HEK293 (cell line): Measurements from ENCODE around the gene RAB11FIP3.

Experiments
- CTCF ChIA-PET: fragments of 350-600 bp; formaldehyde crosslinking; extraction: SDS; loops from one replicate; lab custom pipeline; 2021; ENCODE audit warnings: antibody characterized with exemption; lab: Yijun Ruan, JAX
- POLR2A ChIA-PET: fragments of 300-600 bp; formaldehyde crosslinking; extraction: SDS; loops from one replicate; lab custom pipeline; 2020; ENCODE audit warnings: antibody characterized with exemption, inconsistent platforms; lab: Yijun Ruan, JAX
- H3K27ac ChIP-seq: fragments of 200-500 bp; sonication (Bioruptor generic); 2 replicates; pipeline ENCODE4 v1.5.1; 2014; ENCODE audit warnings: low read depth, low read length, control low read depth, inconsistent platforms; ENCODE audit errors: extremely low read depth
- H3K36me3 ChIP-seq, 2 experiments: fragments of 200-500 bp in 1 of 2; sonication (Bioruptor generic) in 1 of 2; 1 replicate in 1 of 2; 2 replicates in 1 of 2; pipeline ENCODE4 v1.5.1; 2014 to 2017; ENCODE audit warnings: inconsistent platforms in 2 of 2, low read length in 2 of 2; ENCODE audit not compliant: control insufficient read depth in 2 of 2, insufficient read depth in 1 of 2
- H3K4me1 ChIP-seq: fragments of 200-500 bp; sonication (Bioruptor generic); 2 replicates; pipeline ENCODE4 v1.5.1; 2014; ENCODE audit warnings: mild to moderate bottlenecking, low read length, inconsistent platforms; ENCODE audit not compliant: control insufficient read depth, insufficient read depth
- H3K4me3 ChIP-seq: 2 replicates; pipeline ENCODE4 v1.5.1; 2011; ENCODE audit warnings: low read depth, mild to moderate bottlenecking, control low read depth, low read length, moderate library complexity
- H3K9me3 ChIP-seq: fragments of 200-500 bp; sonication (Bioruptor generic); 2 replicates; pipeline ENCODE4 v1.5.1; 2014; ENCODE audit warnings: low read depth, low read length, inconsistent platforms; ENCODE audit not compliant: control insufficient read depth, insufficient read depth
- GLI2 ChIP-seq: fragments of 450-650 bp; formaldehyde crosslinking; IDR thresholded peaks from 2 replicates; pipeline ENCODE4; 2017; ENCODE audit warnings: missing biosample characterization, missing genetic modification characterization, low read depth, borderline replicate concordance
- TCF7L2 ChIP-seq: IDR thresholded peaks from 2 replicates; pipeline ENCODE4 v1.6.1; 2011; ENCODE audit warnings: low read depth, mild to moderate bottlenecking, inconsistent platforms, low read length, moderate library complexity, borderline replicate concordance
- TRIM28 ChIP-seq: IDR thresholded peaks from 2 replicates; pipeline ENCODE4 v1.6.1; 2011; ENCODE audit warnings: low read length, control low read depth, borderline replicate concordance
- ZBTB21 ChIP-seq: fragments of 450-650 bp; formaldehyde crosslinking; IDR thresholded peaks from 2 replicates; pipeline ENCODE4 v1.5.1; 2017; ENCODE audit warnings: missing biosample characterization, missing genetic modification characterization
- ZBTB7A ChIP-seq: fragments of 450-650 bp; formaldehyde crosslinking; IDR thresholded peaks from 2 replicates; pipeline ENCODE4 v1.5.1; 2016; ENCODE audit warnings: low read depth, missing biosample characterization, missing genetic modification characterization
- ZNF184 ChIP-seq: fragments of 450-650 bp; IDR thresholded peaks from 2 replicates; pipeline ENCODE4 v1.5.1; 2018; ENCODE audit warnings: missing biosample characterization, mild to moderate bottlenecking, missing genetic modification characterization
- ZNF473 ChIP-seq: fragments of 450-650 bp; formaldehyde crosslinking; IDR thresholded peaks from 2 replicates; pipeline ENCODE4 v1.5.1; 2017; ENCODE audit warnings: missing biosample characterization, missing genetic modification characterization
- ZNF707 ChIP-seq: fragments of 450-650 bp; formaldehyde crosslinking; IDR thresholded peaks from 2 replicates; pipeline ENCODE4 v1.5.1; 2016; ENCODE audit warnings: missing biosample characterization, missing genetic modification characterization
- ZNF830 ChIP-seq: fragments of 450-650 bp; IDR thresholded peaks from 2 replicates; pipeline ENCODE4 v1.5.0; 2018; ENCODE audit warnings: missing biosample characterization, missing genetic modification characterization, low read depth, mild to moderate bottlenecking, moderate library complexity
- TF ChIP-seq, protein P1 (sequence below): fragments of 450-650 bp; formaldehyde crosslinking; optimal IDR thresholded peaks from 2 replicates; pipeline ENCODE3; 2016; ENCODE audit warnings: missing biosample characterization, mild to moderate bottlenecking, missing genetic modification characterization
- TF ChIP-seq, protein P2 (sequence below): fragments of 450-650 bp; formaldehyde crosslinking; IDR thresholded peaks from 2 replicates; pipeline ENCODE4 v1.5.1; 2017; ENCODE audit warnings: missing biosample characterization, missing genetic modification characterization
- TF ChIP-seq, protein P3 (sequence below): fragments of 450-650 bp; formaldehyde crosslinking; IDR thresholded peaks from 2 replicates; pipeline ENCODE4 v1.5.1; 2016; ENCODE audit warnings: missing biosample characterization, missing genetic modification characterization, borderline replicate concordance
- TF ChIP-seq, protein P4 (sequence below): fragments of 450-650 bp; IDR thresholded peaks from 2 replicates; pipeline ENCODE4 v1.5.1; 2018; ENCODE audit warnings: missing biosample characterization, missing genetic modification characterization
- TF ChIP-seq, protein P5 (sequence below): fragments of 450-650 bp; formaldehyde crosslinking; IDR thresholded peaks from 2 replicates; pipeline ENCODE4 v1.5.1; 2017; ENCODE audit warnings: missing biosample characterization, missing genetic modification characterization
- TF ChIP-seq, protein P6 (sequence below): fragments of 450-650 bp; formaldehyde crosslinking; IDR thresholded peaks from 2 replicates; pipeline ENCODE4 v1.5.1; 2016; ENCODE audit warnings: missing biosample characterization, missing genetic modification characterization, borderline replicate concordance

RAB11FIP3 gene

DNA sequence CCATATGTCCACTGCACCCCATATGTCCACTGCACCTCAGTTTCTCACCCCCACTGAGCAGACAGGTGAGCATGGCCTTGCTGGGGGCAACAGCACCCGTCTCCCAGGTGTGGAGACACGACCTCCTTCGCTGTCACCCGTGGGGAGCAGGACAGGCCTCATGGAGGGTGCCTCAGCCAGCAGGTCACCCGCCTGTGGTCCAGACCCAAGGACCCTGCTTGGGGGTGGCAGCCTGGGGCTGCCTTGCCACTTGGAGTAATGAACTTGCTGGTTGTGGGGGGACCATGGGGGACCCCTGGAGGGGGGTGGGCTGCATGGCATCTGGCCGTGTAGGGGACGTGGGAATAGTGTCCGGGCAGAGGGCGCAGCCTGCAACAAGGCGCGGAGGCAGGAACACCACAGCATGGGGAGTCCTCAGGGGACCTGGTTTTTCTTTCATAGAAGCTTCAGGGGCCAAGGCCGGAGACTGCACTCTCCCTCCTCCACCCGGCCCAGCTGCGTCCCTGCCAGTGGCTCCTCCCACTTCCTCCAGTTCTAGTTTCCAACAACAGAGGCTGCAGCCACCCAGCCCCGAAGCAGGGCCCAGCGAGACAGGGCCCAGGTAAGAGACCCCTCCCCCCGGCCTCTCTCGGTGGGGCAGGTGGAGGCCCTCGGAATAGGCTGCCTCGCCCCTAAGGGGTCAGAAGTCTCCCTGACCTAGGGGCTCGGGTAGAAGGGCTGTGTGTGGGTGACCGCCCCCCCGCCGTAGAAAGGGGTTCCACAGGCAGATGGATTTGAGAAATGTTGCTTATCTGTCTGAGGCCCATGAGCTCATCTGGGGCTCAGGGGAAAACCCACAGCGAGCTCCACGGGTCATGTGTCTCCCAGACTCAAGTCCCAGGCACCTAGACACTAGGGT is 141.3 kb downstream of the RAB11FIP3 start, which contains the start of gene NHLRC4:
TSS of gene NHLRC4 (plus strand) at position 531 of the 898 bp plus-strand sequence. CDS start 1,043 bp downstream, outside the sequence.
- H3K27ac ChIP-seq, result peak within 1 kb of the TSS; percentile 26; the same call in 1 of the 2 replicates
- no peaks in the 10 kb centered on the region for H3K9me3 ChIP-seq
- peaks cover 0 to 5% of the 10 kb centered on the region in 2 experiments; a peak in 1 of 3 replicates for H3K36me3 ChIP-seq
- POLR2A ChIA-PET, result interaction anchor here (1.0 to 1.3 kb wide), 3 partner anchors 11 to 39 kb away, joined by 3 to 6 read pairs (median 4); partner anchors contain the start of gene CAPN15
- CTCF ChIA-PET, result interaction anchor here (0.9 to 1.0 kb wide), 2 partner anchors 14 to 15 kb away, joined by 3 read pairs; no protein-coding TSS in a partner anchor
- H3K4me3 ChIP-seq, result no peak within 1 kb of the TSS
- H3K4me1 ChIP-seq, result peaks cover 10% of the 10 kb centered on the region
- TF ChIP-seq ZBTB7A (tag by site-specific recombination) (no peak), TCF7L2 (no peak), TRIM28 (no peak), ZBTB21 (tag by site-specific recombination) (no peak), GLI2 (tag by site-specific recombination) (no peak), ZNF830 (tag by site-specific recombination) (no peak), ZNF473 (tag by site-specific recombination) (no peak), ZNF184 (tag by site-specific recombination) (no peak), ZNF707 (tag by site-specific recombination) (no peak)
- TF ChIP-seq, protein P1, sequence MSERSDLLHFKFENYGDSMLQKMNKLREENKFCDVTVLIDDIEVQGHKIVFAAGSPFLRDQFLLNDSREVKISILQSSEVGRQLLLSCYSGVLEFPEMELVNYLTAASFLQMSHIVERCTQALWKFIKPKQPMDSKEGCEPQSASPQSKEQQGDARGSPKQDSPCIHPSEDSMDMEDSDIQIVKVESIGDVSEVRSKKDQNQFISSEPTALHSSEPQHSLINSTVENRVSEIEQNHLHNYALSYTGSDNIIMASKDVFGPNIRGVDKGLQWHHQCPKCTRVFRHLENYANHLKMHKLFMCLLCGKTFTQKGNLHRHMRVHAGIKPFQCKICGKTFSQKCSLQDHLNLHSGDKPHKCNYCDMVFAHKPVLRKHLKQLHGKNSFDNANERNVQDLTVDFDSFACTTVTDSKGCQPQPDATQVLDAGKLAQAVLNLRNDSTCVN, result no peak
- TF ChIP-seq, protein P2, sequence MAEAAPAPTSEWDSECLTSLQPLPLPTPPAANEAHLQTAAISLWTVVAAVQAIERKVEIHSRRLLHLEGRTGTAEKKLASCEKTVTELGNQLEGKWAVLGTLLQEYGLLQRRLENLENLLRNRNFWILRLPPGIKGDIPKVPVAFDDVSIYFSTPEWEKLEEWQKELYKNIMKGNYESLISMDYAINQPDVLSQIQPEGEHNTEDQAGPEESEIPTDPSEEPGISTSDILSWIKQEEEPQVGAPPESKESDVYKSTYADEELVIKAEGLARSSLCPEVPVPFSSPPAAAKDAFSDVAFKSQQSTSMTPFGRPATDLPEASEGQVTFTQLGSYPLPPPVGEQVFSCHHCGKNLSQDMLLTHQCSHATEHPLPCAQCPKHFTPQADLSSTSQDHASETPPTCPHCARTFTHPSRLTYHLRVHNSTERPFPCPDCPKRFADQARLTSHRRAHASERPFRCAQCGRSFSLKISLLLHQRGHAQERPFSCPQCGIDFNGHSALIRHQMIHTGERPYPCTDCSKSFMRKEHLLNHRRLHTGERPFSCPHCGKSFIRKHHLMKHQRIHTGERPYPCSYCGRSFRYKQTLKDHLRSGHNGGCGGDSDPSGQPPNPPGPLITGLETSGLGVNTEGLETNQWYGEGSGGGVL (tag by site-specific recombination), result no peak
- TF ChIP-seq, protein P3, sequence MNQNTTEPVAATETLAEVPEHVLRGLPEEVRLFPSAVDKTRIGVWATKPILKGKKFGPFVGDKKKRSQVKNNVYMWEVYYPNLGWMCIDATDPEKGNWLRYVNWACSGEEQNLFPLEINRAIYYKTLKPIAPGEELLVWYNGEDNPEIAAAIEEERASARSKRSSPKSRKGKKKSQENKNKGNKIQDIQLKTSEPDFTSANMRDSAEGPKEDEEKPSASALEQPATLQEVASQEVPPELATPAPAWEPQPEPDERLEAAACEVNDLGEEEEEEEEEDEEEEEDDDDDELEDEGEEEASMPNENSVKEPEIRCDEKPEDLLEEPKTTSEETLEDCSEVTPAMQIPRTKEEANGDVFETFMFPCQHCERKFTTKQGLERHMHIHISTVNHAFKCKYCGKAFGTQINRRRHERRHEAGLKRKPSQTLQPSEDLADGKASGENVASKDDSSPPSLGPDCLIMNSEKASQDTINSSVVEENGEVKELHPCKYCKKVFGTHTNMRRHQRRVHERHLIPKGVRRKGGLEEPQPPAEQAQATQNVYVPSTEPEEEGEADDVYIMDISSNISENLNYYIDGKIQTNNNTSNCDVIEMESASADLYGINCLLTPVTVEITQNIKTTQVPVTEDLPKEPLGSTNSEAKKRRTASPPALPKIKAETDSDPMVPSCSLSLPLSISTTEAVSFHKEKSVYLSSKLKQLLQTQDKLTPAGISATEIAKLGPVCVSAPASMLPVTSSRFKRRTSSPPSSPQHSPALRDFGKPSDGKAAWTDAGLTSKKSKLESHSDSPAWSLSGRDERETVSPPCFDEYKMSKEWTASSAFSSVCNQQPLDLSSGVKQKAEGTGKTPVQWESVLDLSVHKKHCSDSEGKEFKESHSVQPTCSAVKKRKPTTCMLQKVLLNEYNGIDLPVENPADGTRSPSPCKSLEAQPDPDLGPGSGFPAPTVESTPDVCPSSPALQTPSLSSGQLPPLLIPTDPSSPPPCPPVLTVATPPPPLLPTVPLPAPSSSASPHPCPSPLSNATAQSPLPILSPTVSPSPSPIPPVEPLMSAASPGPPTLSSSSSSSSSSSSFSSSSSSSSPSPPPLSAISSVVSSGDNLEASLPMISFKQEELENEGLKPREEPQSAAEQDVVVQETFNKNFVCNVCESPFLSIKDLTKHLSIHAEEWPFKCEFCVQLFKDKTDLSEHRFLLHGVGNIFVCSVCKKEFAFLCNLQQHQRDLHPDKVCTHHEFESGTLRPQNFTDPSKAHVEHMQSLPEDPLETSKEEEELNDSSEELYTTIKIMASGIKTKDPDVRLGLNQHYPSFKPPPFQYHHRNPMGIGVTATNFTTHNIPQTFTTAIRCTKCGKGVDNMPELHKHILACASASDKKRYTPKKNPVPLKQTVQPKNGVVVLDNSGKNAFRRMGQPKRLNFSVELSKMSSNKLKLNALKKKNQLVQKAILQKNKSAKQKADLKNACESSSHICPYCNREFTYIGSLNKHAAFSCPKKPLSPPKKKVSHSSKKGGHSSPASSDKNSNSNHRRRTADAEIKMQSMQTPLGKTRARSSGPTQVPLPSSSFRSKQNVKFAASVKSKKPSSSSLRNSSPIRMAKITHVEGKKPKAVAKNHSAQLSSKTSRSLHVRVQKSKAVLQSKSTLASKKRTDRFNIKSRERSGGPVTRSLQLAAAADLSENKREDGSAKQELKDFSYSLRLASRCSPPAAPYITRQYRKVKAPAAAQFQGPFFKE (tag by site-specific recombination), result no peak
- TF ChIP-seq, protein P4, sequence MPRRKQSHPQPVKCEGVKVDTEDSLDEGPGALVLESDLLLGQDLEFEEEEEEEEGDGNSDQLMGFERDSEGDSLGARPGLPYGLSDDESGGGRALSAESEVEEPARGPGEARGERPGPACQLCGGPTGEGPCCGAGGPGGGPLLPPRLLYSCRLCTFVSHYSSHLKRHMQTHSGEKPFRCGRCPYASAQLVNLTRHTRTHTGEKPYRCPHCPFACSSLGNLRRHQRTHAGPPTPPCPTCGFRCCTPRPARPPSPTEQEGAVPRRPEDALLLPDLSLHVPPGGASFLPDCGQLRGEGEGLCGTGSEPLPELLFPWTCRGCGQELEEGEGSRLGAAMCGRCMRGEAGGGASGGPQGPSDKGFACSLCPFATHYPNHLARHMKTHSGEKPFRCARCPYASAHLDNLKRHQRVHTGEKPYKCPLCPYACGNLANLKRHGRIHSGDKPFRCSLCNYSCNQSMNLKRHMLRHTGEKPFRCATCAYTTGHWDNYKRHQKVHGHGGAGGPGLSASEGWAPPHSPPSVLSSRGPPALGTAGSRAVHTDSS (tag by site-specific recombination), result no peak
- TF ChIP-seq, protein P5, sequence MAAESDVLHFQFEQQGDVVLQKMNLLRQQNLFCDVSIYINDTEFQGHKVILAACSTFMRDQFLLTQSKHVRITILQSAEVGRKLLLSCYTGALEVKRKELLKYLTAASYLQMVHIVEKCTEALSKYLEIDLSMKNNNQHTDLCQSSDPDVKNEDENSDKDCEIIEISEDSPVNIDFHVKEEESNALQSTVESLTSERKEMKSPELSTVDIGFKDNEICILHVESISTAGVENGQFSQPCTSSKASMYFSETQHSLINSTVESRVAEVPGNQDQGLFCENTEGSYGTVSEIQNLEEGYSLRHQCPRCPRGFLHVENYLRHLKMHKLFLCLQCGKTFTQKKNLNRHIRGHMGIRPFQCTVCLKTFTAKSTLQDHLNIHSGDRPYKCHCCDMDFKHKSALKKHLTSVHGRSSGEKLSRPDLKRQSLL (tag by site-specific recombination), result no peak
- TF ChIP-seq, protein P6, sequence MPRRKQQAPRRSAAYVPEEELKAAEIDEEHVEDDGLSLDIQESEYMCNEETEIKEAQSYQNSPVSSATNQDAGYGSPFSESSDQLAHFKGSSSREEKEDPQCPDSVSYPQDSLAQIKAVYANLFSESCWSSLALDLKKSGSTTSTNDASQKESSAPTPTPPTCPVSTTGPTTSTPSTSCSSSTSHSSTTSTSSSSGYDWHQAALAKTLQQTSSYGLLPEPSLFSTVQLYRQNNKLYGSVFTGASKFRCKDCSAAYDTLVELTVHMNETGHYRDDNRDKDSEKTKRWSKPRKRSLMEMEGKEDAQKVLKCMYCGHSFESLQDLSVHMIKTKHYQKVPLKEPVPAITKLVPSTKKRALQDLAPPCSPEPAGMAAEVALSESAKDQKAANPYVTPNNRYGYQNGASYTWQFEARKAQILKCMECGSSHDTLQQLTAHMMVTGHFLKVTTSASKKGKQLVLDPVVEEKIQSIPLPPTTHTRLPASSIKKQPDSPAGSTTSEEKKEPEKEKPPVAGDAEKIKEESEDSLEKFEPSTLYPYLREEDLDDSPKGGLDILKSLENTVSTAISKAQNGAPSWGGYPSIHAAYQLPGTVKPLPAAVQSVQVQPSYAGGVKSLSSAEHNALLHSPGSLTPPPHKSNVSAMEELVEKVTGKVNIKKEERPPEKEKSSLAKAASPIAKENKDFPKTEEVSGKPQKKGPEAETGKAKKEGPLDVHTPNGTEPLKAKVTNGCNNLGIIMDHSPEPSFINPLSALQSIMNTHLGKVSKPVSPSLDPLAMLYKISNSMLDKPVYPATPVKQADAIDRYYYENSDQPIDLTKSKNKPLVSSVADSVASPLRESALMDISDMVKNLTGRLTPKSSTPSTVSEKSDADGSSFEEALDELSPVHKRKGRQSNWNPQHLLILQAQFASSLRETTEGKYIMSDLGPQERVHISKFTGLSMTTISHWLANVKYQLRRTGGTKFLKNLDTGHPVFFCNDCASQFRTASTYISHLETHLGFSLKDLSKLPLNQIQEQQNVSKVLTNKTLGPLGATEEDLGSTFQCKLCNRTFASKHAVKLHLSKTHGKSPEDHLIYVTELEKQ (tag by site-specific recombination), result no peak
